DMS53 treated with DMSO at 0.1 percent for 48 hours (cell line): ENCODE measurements around the gene EMC1.
"Not testable (repeated sequence)": the region's sequence is repeated elsewhere in the genome, so short reads cannot be mapped to it uniquely, and the experiment has no call there.

Experiments used
- DNase-seq: peaks from one replicate; lab custom pipeline; 2025; ENCODE audit not compliant: unreplicated experiment; lab: John Stamatoyannopoulos, UW

Gene EMC1

DNA sequence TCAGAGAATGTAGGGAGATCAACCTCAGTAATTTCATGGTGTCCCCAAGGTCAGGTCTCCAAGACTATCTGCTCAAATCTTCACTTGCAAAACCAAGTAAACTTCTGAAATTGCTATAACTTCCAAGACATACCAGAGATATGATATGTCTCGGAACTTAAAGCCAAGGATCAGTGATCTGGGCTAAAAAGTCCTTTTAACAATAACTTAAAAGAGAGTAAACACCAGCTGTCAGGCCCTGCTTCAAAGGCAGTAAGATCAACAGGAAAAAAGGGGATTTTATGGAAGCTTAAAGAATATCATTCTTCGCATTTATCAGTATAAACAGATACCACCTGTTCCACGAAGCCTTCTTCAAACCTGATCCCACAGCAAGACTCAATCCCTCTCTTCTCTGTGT, 55.0 kb downstream of the EMC1 start:
- no peak for DNase-seq

GRCh38 chr1:19193004-19193403, 58.3 kb downstream of the EMC1 start:
- no peak for DNase-seq

GRCh38 chr1:19191811-19192210, 59.5 kb downstream of the EMC1 start:
- DNase-seq = no peak

DNA sequence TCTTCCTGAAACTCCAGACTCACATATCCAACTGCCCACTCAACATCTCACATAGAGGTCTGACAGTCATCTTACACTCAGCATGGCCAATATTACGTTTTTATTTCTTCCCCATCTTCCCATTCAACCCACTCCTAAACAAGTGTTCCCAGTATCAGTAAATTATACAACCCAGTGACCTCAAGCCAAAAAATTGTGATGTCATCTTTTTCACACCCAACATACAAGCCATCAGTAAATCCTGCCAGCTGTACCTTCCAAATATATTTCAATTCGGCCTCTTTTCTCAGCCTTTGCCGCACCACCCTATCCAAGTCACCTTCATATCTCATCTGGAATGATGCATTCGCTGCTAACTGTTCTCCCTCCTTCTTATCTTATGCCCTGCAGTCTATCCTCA, 60.9 kb downstream of the EMC1 start:
- DNase-seq = no peak

DNA sequence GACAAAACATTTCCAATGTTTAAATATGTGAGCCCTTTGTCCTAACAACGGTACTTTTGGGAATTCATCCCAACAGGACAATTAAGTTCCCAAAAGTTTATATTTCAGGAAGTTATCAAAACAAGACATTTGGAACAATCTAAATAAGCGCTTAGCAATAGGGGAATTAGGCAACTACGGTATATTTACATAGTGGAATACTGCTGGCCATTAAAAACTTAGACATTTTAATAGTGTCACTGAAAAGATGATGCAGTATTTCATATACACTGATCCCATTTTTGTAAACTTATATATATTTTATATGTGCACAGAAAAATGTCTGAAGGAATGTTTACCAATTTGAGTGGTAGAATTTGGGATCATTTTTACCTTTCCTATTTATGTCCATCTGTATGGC, 62.1 kb downstream of the EMC1 start:
- no peak for DNase-seq

- DNase-seq = no peak
Observed at GRCh38 chr1:19187852-19188251, 63.5 kb downstream of the EMC1 start.

DNA sequence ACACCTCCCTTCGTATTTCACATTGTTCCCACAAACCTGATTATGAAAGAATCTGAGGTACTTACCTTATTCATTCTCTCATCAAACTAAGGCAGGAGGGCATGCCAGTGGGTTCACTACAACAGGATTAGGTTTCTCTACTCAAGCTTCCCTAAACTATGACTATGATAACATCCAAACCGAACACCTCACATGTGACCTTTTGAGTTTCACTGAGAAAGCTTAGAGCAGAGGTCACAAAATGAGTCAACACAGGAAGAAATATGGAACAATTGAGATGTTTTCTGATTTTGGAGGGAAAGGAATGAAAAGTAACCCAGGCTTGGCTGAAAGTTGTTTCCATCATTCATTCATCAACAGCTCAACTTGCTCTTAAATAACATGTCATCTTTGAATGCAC, 65.3 kb downstream of the EMC1 start:
- no peak for DNase-seq

DNA sequence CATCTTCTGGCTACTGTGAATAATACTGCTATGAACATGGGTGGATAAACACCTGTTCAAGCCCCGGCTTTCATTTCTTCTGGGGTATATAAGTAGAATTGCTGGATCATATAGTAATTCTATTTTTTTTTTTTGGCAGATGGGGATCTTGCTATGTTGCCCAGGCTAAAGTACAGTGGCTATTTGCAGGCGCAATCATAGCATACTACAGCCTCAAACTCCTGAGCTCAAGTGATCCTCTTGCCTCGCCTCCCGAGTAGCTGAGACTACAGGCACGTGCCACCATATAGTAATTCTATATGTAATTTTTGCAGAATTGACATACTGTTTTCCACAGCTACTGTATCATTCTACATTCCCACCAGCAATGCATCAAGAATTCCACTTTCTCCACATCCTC, 69.1 kb downstream of the EMC1 start:
- no peak for DNase-seq

DNA sequence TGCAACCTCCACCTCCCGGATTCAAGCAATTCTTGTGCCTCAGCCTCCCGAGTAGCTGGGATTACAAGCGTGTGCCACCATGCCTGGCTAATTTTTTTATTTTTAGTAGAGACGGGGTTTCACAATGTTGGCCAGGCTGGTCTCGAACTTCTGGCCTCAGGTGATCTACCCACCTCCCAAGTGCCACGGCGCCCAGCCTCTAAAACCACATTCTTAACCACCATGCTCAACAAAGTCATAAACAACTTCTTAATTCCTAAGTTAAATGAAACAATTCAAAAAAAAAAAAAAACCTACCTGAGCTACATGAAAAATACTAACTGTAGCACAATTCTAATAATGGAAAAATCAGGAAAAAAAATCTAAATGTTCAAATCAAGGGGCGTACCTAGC, 71.1 kb downstream of the EMC1 start:
- DNase-seq = not testable (repeated sequence)

- no peak for DNase-seq
Observed at GRCh38 chr1:19179597-19180264, 71.6 kb downstream of the EMC1 start.

- DNase-seq = no peak
Observed at GRCh38 chr1:19178734-19179398, 72.5 kb downstream of the EMC1 start.

DNA sequence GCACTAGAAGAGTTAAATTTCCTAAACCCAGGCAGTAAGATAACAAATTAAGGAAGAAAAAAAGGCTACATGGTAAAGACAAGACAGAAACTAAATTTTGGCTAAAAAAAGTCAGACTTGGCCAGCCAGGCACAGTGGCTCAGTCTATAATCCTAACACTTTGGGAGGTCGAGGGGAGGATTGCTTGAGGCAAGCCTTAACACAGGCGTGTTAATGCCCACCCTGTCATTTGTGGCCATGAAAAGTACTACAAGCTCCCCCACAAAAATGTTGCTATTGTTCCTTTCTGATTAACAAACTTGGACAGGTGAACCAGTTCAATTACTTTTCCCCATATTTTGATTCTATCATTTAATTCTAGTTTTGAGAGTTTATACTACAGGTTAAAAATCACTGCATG, 73.5 kb downstream of the EMC1 start:
- no peak for DNase-seq

- DNase-seq = no peak
Observed at GRCh38 chr1:19169642-19170041, 81.7 kb downstream of the EMC1 start.

DNA sequence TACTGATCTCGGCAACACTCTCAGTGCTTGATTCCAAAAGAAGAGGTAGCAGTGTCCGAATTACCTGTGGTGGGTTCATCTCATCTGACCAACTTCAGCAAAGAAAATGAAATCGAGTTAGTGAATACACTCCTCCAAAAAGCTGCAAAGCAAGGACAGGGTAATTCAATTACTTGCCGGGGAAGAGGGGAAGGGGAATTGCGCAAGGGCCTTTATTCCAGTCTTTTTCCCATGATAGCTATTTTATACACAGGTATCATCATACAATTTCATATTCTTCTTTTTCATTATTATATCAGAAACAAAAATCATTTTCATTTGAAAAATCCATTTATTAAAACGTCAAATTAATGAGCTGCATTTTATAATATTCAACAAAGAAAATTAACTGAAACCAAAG, 84.2 kb downstream of the EMC1 start:
- DNase-seq = no peak

DNA sequence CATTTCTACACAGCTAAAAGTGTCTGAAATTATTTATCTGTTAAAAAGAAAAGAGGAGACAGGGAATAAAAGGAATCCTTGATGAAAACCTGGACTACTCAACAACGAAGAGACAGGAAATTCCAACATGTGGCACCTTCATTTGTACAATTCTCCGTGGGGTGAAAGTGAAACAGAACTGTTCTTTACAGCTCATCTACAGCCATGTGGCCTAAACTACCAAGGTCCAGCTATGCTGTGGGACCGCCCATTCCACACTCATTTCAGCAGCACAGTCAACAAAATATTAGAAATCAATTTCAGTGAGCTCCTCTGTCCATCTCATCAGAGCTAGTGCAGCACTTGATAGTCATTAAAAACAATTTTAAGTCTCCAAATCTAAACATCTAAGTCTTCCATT, 85.3 kb downstream of the EMC1 start:
- DNase-seq = no peak
